Neutrophil (primary cell): ENCODE measurements around the gene SSX7.
"Not testable (repeated sequence)": the region's sequence is repeated elsewhere in the genome, so short reads cannot be mapped to it uniquely, and the experiment has no call there.

Experiments used
- H3K27ac ChIP-seq: fragments of 200-600 bp; sonication (generic); 2 replicates; pipeline ENCODE4 v1.5.1; 2016; ENCODE audit warnings: mild to moderate bottlenecking, moderate library complexity
- H3K27me3 ChIP-seq: fragments of 200-600 bp; sonication (generic); 2 replicates; pipeline ENCODE4 v1.6.0; 2016; ENCODE audit warnings: mild to moderate bottlenecking
- H3K36me3 ChIP-seq: fragments of 200-600 bp; sonication (generic); 2 replicates; pipeline ENCODE4 v1.5.1; 2017
- H3K4me1 ChIP-seq, 2 experiments: fragments of 200-600 bp in 1 of 2; sonication (generic) in 1 of 2; 1 replicate in 1 of 2; 2 replicates in 1 of 2; pipeline versions ENCODE4 v1.5.1 to v1.6.1; 2013 to 2016; ENCODE audit warnings: low read depth in 1 of 2, low read length in 1 of 2, mild to moderate bottlenecking in 1 of 2, moderate library complexity in 1 of 2; ENCODE audit not compliant: control insufficient read depth in 1 of 2, insufficient read depth in 1 of 2
- H3K4me3 ChIP-seq, 2 experiments: fragments of 200-600 bp in 1 of 2; sonication (generic) in 1 of 2; 1 replicate in 1 of 2; 2 replicates in 1 of 2; pipeline ENCODE4 v1.5.1; 2013 to 2016; ENCODE audit warnings: low read depth in 1 of 2, low read length in 1 of 2, mild to moderate bottlenecking in 1 of 2, moderate library complexity in 1 of 2
- H3K9me3 ChIP-seq: fragments of 200-600 bp; sonication (generic); 2 replicates; pipeline ENCODE4 v1.5.1; 2016
- TF ChIP-seq, protein P1 (sequence below): fragments of 200-600 bp; sonication (generic); IDR thresholded peaks from 2 replicates; pipeline ENCODE4 v1.5.1; 2016; ENCODE audit warnings: antibody characterized with exemption

Gene SSX7, protein sequence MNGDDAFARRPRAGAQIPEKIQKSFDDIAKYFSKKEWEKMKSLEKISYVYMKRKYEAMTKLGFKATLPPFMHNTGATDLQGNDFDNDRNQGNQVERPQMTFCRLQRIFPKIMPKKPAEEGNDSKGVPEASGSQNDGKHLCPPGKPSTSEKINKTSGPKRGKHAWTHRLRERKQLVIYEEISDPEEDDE

DNA sequence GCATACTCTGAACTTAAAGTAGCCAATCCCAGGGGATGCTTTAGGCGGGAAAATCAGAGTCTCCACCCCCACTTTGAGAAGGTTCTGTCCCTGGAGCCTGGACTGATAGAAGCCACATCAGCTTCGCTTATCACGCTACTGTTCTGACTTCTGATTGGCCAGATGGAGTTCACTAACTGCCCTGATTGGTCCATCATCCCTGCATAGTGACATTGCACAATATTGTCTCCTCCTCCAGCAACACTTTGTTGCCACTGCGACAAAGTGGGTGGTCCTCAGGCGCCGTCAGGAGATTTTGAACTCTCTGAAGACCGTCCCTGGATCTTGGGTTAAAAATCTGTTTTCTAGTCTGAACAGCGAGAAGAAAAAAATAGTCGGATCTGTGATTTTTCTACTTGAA lies at the start of gene SSX7:
Gene SSX7 (minus strand): TSS at position 101 of the 400 bp plus-strand sequence. CDS start 1,428 bp downstream, outside the sequence.
- H3K9me3 ChIP-seq, H3K27ac ChIP-seq, H3K36me3 ChIP-seq, H3K4me1 ChIP-seq, H3K27me3 ChIP-seq, H3K4me3 ChIP-seq: not testable (repeated sequence)

DNA sequence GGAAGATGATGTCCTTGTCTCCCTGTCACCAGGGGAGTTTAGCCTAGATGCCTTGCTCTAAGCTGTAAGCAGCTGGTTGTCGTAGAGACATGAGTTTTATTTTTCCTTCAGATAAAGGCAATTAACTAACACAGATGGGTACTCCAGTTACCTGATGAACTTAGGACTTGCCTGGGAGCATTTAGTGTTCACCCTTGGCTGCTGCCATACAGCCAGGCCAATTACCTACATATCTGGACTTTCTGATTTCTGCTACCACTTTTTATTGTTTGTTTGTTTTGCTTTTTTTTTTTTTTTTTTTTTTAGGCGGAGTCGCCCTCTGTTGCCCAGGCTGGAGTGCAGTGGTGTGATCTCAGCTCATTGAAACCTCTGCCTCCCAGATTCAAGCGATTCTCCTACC lies 37.3 kb upstream of the SSX7 start:
- H3K4me1 ChIP-seq, H3K36me3 ChIP-seq, H3K27me3 ChIP-seq, H3K9me3 ChIP-seq, H3K27ac ChIP-seq, H3K4me3 ChIP-seq: not testable (repeated sequence)

DNA sequence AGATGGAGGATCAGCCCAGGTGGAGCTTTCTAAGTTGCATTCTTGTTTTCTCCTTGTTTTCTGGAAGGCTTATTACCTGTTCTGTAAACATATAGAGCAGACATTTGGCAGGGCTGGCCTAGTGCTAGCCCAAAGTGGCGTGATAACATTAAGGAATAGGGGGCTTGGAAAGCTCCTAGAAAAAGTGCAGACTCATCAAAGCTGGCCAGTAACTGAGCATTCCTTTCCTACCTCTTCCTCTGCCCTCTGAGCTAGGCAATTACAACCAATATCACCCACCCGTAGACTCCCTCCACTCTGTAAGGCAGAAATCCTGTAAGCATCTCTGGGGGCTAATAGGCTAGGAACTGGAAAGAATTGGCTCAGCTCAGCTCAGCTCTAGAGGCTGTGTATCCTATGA lies 7.5 kb upstream of the SSX7 start:
- not testable (repeated sequence) for H3K4me3 ChIP-seq, H3K4me1 ChIP-seq, H3K36me3 ChIP-seq, H3K27ac ChIP-seq, H3K27me3 ChIP-seq, H3K9me3 ChIP-seq

DNA sequence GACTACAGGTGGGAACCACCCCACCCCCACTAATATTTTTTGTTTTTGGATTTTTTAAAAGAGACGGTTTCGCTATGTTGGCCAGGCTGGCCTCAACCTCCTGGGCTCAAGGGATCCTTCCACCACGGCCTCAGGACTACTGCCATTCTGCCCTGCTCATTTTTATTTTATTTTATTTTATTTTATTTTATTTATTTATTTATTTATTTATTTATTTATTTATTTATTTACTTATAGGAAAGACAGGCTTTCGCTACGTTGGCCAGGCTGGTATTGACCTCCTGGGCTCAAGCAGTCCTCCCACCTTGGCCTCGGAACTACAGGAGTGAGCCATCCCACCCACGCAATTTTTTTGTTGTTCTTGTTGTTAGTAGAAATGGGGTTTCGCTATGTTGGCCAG lies 775 bp upstream of the SSX7 start:
- H3K4me1 ChIP-seq, H3K9me3 ChIP-seq, H3K27me3 ChIP-seq, H3K36me3 ChIP-seq, H3K27ac ChIP-seq, H3K4me3 ChIP-seq: not testable (repeated sequence)

DNA sequence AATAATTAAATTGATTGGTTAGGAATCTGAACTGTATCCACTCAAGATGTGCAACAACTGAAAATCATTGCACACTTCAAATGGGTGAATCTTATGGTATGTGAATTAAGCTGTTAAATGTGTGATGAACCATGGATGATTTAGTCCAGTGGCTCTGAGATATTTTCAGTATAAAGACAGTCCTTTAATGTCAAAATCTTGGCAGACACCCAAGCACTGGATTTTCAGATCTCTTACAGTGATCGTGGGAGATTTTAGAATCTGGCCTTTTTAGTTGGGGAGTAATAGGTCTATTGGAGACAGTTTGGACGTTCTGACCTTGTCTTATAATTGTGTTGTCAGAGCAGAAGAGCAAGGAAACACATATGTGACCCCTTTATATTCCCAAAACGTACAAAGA lies 4.0 kb downstream of the SSX7 start:
- not testable (repeated sequence) for H3K36me3 ChIP-seq, H3K27ac ChIP-seq, H3K4me1 ChIP-seq, H3K9me3 ChIP-seq, H3K27me3 ChIP-seq, H3K4me3 ChIP-seq

DNA sequence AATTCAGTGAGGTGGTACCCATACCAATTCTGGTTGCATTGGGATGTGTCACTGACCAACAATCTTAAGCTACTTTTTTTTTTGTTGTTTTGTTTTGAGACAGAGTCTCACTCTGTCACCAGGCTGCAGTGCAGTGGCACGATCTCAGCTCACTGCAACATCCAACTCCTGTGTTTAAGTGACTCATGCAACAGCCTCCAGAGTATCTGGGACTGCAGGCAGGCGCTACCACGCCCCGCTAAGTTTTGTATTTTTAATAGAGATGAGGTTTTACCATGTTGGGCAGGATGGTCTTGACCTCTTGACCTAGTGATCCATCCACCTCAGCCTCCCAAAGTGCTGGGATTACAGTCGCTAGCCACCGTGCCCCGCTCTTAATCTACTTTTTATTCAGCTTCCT lies 5.7 kb downstream of the SSX7 start:
- not testable (repeated sequence) for H3K4me3 ChIP-seq, H3K9me3 ChIP-seq, H3K27me3 ChIP-seq, H3K36me3 ChIP-seq, H3K4me1 ChIP-seq, H3K27ac ChIP-seq

DNA sequence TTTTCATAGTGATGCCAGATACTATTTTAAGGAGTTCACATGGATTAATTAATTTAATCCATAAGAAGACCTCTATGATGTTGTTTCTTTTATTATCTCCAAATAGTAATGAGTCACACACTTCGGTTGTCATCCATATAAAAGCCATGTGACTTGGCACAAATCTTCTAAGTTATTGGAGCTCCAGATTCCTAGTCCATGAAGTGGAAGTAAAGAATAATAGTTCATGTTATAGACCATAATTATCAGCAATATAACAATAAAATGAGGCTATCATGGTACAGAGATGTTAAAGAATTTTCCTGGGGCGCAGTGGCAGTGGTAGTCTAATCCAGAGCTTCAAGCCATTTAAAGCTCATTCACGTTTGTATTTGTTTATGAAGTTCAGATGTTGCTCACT lies 26.2 kb downstream of the SSX7 start:
- H3K27ac ChIP-seq, H3K27me3 ChIP-seq, H3K4me3 ChIP-seq, H3K36me3 ChIP-seq, H3K4me1 ChIP-seq, H3K9me3 ChIP-seq: not testable (repeated sequence)

DNA sequence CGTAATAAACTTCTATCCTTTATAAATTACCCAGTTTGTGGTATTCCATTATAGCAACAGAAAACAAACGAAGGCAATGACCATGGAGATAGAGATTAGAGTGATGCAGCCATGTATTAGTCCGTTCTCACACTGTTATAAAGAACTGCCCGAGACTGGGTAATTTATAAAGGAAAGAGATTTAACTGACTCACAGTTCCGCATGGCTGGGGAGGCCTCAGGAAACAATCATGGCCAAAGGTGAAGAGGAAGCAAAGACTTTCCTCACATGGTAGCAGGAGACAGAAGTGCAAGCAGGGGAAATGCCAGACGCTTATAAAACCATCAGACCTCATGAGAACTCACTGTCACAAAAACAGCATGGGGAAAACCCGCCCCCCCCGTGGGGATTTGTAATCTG lies 34.0 kb downstream of the SSX7 start:
- H3K27me3 ChIP-seq, H3K9me3 ChIP-seq, H3K4me3 ChIP-seq, H3K4me1 ChIP-seq, H3K36me3 ChIP-seq, H3K27ac ChIP-seq: not testable (repeated sequence)

DNA sequence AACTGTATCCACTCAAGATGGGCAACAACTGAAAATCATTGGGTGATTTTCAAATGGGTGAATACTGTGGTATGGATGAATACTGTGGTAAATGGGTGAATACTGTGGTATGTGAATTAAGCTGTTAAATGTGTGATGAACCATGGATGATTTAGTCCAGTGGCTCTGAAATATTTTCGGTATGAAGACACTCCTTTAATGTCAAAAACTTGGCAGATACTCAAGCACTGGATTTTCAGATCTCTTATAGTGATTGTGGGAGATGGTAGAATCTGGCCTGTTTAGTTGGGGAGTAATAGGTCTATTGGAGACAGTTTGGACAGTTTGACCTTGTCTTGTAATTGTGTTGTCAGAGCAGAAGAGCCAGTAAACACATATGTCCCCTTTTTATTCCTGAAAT lies 45.7 kb downstream of the SSX7 start:
- Histone ChIP-seq H3K27ac (no peak overlapping the region), H3K4me3 (no peak overlapping the region), H3K4me1 (no peaks in the 10 kb centered on the region), H3K27me3 (no peaks in the 10 kb centered on the region), H3K36me3 (no peaks in the 10 kb centered on the region), H3K9me3 (no peaks in the 10 kb centered on the region)
- TF ChIP-seq, protein P1, sequence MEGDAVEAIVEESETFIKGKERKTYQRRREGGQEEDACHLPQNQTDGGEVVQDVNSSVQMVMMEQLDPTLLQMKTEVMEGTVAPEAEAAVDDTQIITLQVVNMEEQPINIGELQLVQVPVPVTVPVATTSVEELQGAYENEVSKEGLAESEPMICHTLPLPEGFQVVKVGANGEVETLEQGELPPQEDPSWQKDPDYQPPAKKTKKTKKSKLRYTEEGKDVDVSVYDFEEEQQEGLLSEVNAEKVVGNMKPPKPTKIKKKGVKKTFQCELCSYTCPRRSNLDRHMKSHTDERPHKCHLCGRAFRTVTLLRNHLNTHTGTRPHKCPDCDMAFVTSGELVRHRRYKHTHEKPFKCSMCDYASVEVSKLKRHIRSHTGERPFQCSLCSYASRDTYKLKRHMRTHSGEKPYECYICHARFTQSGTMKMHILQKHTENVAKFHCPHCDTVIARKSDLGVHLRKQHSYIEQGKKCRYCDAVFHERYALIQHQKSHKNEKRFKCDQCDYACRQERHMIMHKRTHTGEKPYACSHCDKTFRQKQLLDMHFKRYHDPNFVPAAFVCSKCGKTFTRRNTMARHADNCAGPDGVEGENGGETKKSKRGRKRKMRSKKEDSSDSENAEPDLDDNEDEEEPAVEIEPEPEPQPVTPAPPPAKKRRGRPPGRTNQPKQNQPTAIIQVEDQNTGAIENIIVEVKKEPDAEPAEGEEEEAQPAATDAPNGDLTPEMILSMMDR: no peak

DNA sequence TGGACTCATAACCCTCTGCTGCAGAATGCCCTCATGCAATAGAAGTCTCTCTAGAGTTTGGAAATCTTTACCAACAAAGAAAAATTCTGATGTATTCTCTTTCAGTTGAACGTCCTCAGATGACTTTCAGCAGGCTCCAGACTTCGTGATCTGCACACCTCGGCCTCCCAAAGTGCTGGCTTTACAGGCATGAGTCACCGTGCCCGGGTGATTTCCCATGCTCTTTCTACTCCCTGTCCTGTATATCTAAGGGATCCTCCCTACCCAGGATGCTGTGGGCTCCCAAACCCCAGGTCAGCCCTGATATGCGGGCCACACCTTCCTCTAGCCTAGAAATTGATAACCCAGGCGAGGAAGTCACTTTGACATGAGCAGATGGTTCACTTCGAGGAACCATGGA lies 51.5 kb downstream of the SSX7 start:
- not testable (repeated sequence) for H3K4me3 ChIP-seq, H3K27me3 ChIP-seq, H3K36me3 ChIP-seq, H3K4me1 ChIP-seq, H3K9me3 ChIP-seq, H3K27ac ChIP-seq
